K562 (cell line): ENCODE data around the gene TXLNA. TPM values are rescaled to one million over a fixed set of nuclear protein-coding genes. Genes with fewer than 3 reads are reported as not detected.
A peak's percentile ranks its signal among the peaks of the same experiment; 100 is the strongest.

ENCODE experiments used
- ATAC-seq: fragments of 200-7000 bp; cut with Tn5 transposase; 3 replicates; pipeline ENCODE4 v1.9.1; 2020; ENCODE audit warnings: moderate library complexity
- BruUV-seq: library from RNA; stranded (reverse); fragments of 400-500 nt; replicated peaks from 2 replicates; lab custom pipeline; 2021; lab: Mats Ljungman, UMichigan
- CTCF ChIA-PET: fragments of 300-600 bp; formaldehyde crosslinking; extraction: SDS; loops from one replicate; lab custom pipeline; 2021; ENCODE audit warnings: low intra/inter-chr PET ratio; lab: Yijun Ruan, JAX
- POLR2A ChIA-PET: fragments of 300-600, 350-650 bp; sonication (Branson Sonifier 250); formaldehyde crosslinking; extraction: SDS; loops from one replicate; lab custom pipeline; 2021; ENCODE audit warnings: antibody characterized with exemption, inconsistent platforms; lab: Yijun Ruan, JAX
- DNase-seq, 4 experiments: peaks; one replicate each; pipeline versions ENCODE4 v3.0.0 to v3.0.0-alpha.2; 2011 to 2018; ENCODE audit warnings: low spot score in 3 of 4, mixed read lengths in 3 of 4; ENCODE audit errors: extremely low read depth in 1 of 4
- FAIRE-seq: peaks from 2 replicates; lab custom pipeline; 2011; peaks lifted over from hg19 to GRCh38; lab: Jason Lieb, UNC
- H2AFZ ChIP-seq: 2 replicates; pipeline ENCODE4 v1.6.0; 2011; ENCODE audit warnings: low read depth, low read length, control low read depth, inconsistent platforms
- H3K27ac ChIP-seq: fragments of 200-600 bp; 3 replicates; pipeline ENCODE4 v1.8.0; 2011; ENCODE audit warnings: low read depth, mild to moderate bottlenecking, control low read depth, inconsistent platforms, low read length, moderate library complexity, mixed read lengths; ENCODE audit errors: extremely low read depth
- H3K27me3 ChIP-seq, 2 experiments: fragments of 300-600 bp in 1 of 2; 2 replicates in 1 of 2; 3 replicates in 1 of 2; pipeline versions ENCODE4 v1.6.0 to v1.8.0; 2011; ENCODE audit warnings: inconsistent platforms in 2 of 2, low read length in 2 of 2, mild to moderate bottlenecking in 1 of 2, mixed read lengths in 1 of 2, moderate library complexity in 1 of 2; ENCODE audit not compliant: control insufficient read depth in 2 of 2, insufficient read depth in 2 of 2
- H3K36me3 ChIP-seq: fragments of 300-600 bp; 3 replicates; pipeline ENCODE4 v1.8.0; 2011; ENCODE audit warnings: mild to moderate bottlenecking, low read length, inconsistent platforms; ENCODE audit not compliant: control insufficient read depth, insufficient read depth
- H3K4me1 ChIP-seq, 2 experiments: fragments of 200-600 bp in 1 of 2; replicated peaks in 1 of 2; 2 replicates in 1 of 2; 3 replicates in 1 of 2; pipeline versions ENCODE4 v1.5.1 to v1.8.0; 2011; ENCODE audit warnings: inconsistent platforms in 2 of 2, low read length in 2 of 2, mild to moderate bottlenecking in 1 of 2, mixed read lengths in 1 of 2, moderate library complexity in 1 of 2; ENCODE audit not compliant: control insufficient read depth in 2 of 2, insufficient read depth in 2 of 2
- H3K4me2 ChIP-seq: 2 replicates; pipeline ENCODE4 v1.6.1; 2011; ENCODE audit warnings: low read length, control low read depth, inconsistent platforms, mixed read lengths; ENCODE audit not compliant: insufficient read depth
- H3K4me3 ChIP-seq: fragments of 200-600 bp; sonication (generic), shearing (Covaris generic); 2 replicates; pipeline ENCODE4 v1.5.1; 2016; ENCODE audit warnings: control low read depth, inconsistent platforms
- H3K79me2 ChIP-seq: fragments of 200-600 bp; 3 replicates; pipeline ENCODE4 v1.8.0; 2011; ENCODE audit warnings: low read length, inconsistent platforms; ENCODE audit not compliant: control insufficient read depth, insufficient read depth
- H3K9ac ChIP-seq, 2 experiments: 2 replicates each; pipeline versions ENCODE4 v1.6.0 to v1.6.1; 2011; ENCODE audit warnings: low read depth in 2 of 2, low read length in 2 of 2, control low read depth in 1 of 2, inconsistent platforms in 1 of 2, mild to moderate bottlenecking in 1 of 2, mixed read lengths in 1 of 2; ENCODE audit not compliant: insufficient read depth in 1 of 2
- H3K9me1 ChIP-seq: one replicate; pipeline ENCODE4 v1.6.0; 2011; ENCODE audit warnings: inconsistent platforms, mild to moderate bottlenecking, low read length, moderate library complexity; ENCODE audit not compliant: control insufficient read depth, insufficient read depth
- H3K9me3 ChIP-seq: replicated peaks from 2 replicates; pipeline ENCODE4 v1.5.1; 2011; ENCODE audit warnings: low read depth, low read length, inconsistent platforms; ENCODE audit not compliant: control insufficient read depth, insufficient read depth
- H4K20me1 ChIP-seq: replicated peaks from 2 replicates; pipeline ENCODE4 v1.6.1; 2011; ENCODE audit warnings: low read length, inconsistent platforms, mixed read lengths; ENCODE audit not compliant: control insufficient read depth, insufficient read depth
- ATF3 ChIP-seq, 2 experiments: fragments of 450-650 bp in 1 of 2; sonication (generic) in 1 of 2; formaldehyde crosslinking in 1 of 2; IDR thresholded peaks in 1 of 2; conservative IDR thresholded peaks in 1 of 2; 2 replicates each; pipeline versions ENCODE4 v1.6.1 to v1.8.1; 2016 to 2023; ENCODE audit warnings: mild to moderate bottlenecking in 2 of 2, moderate library complexity in 2 of 2, inconsistent platforms in 1 of 2, missing genetic modification reagents in 1 of 2
- CTCFL ChIP-seq: IDR thresholded peaks from 2 replicates; pipeline ENCODE4 v1.6.1; 2011; ENCODE audit warnings: borderline replicate concordance, low read depth, mild to moderate bottlenecking, moderate library complexity, low read length; ENCODE audit not compliant: insufficient read depth, poor library complexity, severe bottlenecking
- DMBX1 ChIP-seq: fragments of 250-450 bp; sonication (Bioruptor Pico); IDR thresholded peaks from 2 replicates; pipeline ENCODE4 v1.8.0; 2022; ENCODE audit warnings: inconsistent platforms, mild to moderate bottlenecking, moderate library complexity, borderline replicate concordance
- EZH2 ChIP-seq: IDR thresholded peaks from 2 replicates; pipeline ENCODE4 v1.6.1; 2012; ENCODE audit warnings: low read depth, mild to moderate bottlenecking, inconsistent platforms, low read length, borderline replicate concordance
- KDM1A ChIP-seq, 2 experiments: fragments of 450-650 bp; IDR thresholded peaks; 2 replicates each; pipeline ENCODE4 v1.6.1; 2016; ENCODE audit warnings: mild to moderate bottlenecking in 2 of 2
- PKNOX1 ChIP-seq: fragments of 450-650 bp; IDR thresholded peaks from 2 replicates; pipeline ENCODE4 v1.6.1; 2016
- POLR2AphosphoS5 ChIP-seq: IDR thresholded peaks from 2 replicates; pipeline ENCODE4 v1.6.1; 2011; ENCODE audit warnings: mild to moderate bottlenecking, low read depth, low read length, moderate library complexity; ENCODE audit not compliant: control insufficient read depth, insufficient read depth
- SNAPC5 ChIP-seq: fragments of 250-450 bp; sonication (Bioruptor Pico); IDR thresholded peaks from 2 replicates; pipeline ENCODE4 v1.8.0; 2021; ENCODE audit warnings: moderate library complexity, mild to moderate bottlenecking, inconsistent platforms
- SUPT5H ChIP-seq: fragments of 450-650 bp; IDR thresholded peaks from 2 replicates; pipeline ENCODE4 v1.6.1; 2016
- ZNF589 ChIP-seq: fragments of 200-800 bp; sonication (Bioruptor generic); IDR thresholded peaks from 2 replicates; pipeline ENCODE4 v1.6.1; 2016; ENCODE audit warnings: low read depth, missing genetic modification characterization, missing compliant biosample characterization
- ZNF592 ChIP-seq: fragments of 450-650 bp; IDR thresholded peaks from 2 replicates; pipeline ENCODE4 v1.6.1; 2017; ENCODE audit warnings: antibody characterized with exemption, mild to moderate bottlenecking
- ZNF76 ChIP-seq: fragments of 250-450 bp; sonication (Bioruptor Pico); IDR thresholded peaks from 2 replicates; pipeline ENCODE4 v1.4.0; 2020; ENCODE audit warnings: mild to moderate bottlenecking, moderate library complexity, borderline replicate concordance
- WGBS: fragments of 100-300 bp; shearing (Covaris generic); methylation state at CpG from one replicate; pipeline ENCODE4 v1.1.6; 2016; ENCODE audit warnings: low coverage, mixed read lengths; ENCODE audit not compliant: insufficient coverage; ENCODE audit errors: missing lambda C conversion rate; 5-methylcytosine and 5-hydroxymethylcytosine counted together
- in situ Hi-C: fragments of 300-500 bp; cut with MboI; formaldehyde crosslinking; loops from 4 replicates; pipeline ENCODE4 v1.15.0; 2018; ENCODE audit warnings: inconsistent platforms, mixed read lengths
- intact Hi-C: fragments of 100-400 bp; cut with micrococcal nuclease; formaldehyde crosslinking; loops from 2 replicates; pipeline ENCODE4 v1.14.2; 2022
- polyA plus RNA-seq, 8 experiments: library from polyadenylated mRNA; depleted of rRNA in 4 of 8; stranded (reverse) in 5 of 8; unstranded in 3 of 8; fragments of >200 nt; fragmentation: Nextera tagmentation in 2 of 8; fragmentation: Illumina TruSeq in 1 of 8; extraction: Ambion mirVana in 2 of 8; extraction: Trizol in 1 of 8; gene quantifications; 2 replicates each; pipeline versions ENCODE4 v1.2.1 to v1.2.3, GENCODE V29; 2011 to 2014; ENCODE audit warnings: inconsistent platforms in 1 of 8, missing spikeins in 1 of 8
- total RNA-seq, 7 experiments: library from RNA; depleted of rRNA in 6 of 7; stranded (reverse); fragments of >200 nt in 6 of 7; fragmentation: Illumina TruSeq in 2 of 7; extraction: Trizol in 2 of 7; gene quantifications; 2 replicates each; pipeline versions ENCODE4 v1.2.1 to v1.2.3, GENCODE V29; 2011 to 2021; ENCODE audit warnings: low replicate concordance in 1 of 7

Gene TXLNA
- total and polyA plus RNA-seq, 9 of the 15 experiments (the other 6 are each of a cell fraction or from before 2014, with no cell fraction given) = 9.2 to 54.5 (median 39.3) TPM

- intact Hi-C loops (loop anchor here (10.0 kb wide), 1 partner anchor 171 kb away; the partner anchor contains the start of gene KHDRBS1), in situ Hi-C loops (no loop called here)
- POLR2A ChIA-PET = interaction anchor here (0.8 to 11.6 kb wide), 2 partner anchors 11 to 24 kb away, joined by 5 to 201 read pairs; partner anchors contain the start of gene CCDC28B
- H3K27ac ChIP-seq = peak overlapping the region; percentile 46; the same call in 2 of the 3 replicates
- H3K9me1 ChIP-seq = peaks cover 4% of the 10 kb centered on the region
- H3K79me2 ChIP-seq = peaks cover 54% of the 10 kb centered on the region
- CTCF ChIA-PET = no interaction called here
- 97% methylated on average over 2 of the region's 2 CpGs for WGBS
- H3K4me3 ChIP-seq = no peak overlapping the region
- no peak for FAIRE-seq
- H3K9ac ChIP-seq = peak overlapping the region in 1 of 2 experiments; percentile 23; a peak in 2 of 4 replicates
- no peak for DNase-seq
- H3K9me3 ChIP-seq = no peaks in the 10 kb centered on the region
- no peaks in the 10 kb centered on the region for H3K27me3 ChIP-seq
- ATAC-seq = peak; percentile 47
- H4K20me1 ChIP-seq = no peaks in the 10 kb centered on the region; the same call in 1 of the 2 replicates
- peaks cover 91% of the 10 kb centered on the region for H3K36me3 ChIP-seq
- H3K4me2 ChIP-seq = no peak overlapping the region
- H2AFZ ChIP-seq = no peak overlapping the region
- BruUV-seq = TSS peak; percentile 1
- peaks cover 12 to 14% of the 10 kb centered on the region in 2 experiments for H3K4me1 ChIP-seq
- TF ChIP-seq ZNF592 (peak; percentile 29; the same call in 1 of the 2 replicates), CTCFL (no peak), KDM1A (IDR thresholded peaks at IDR 0.05) (no peak), ZNF589 (CRISPR knock-in tag) (0 out of 2 replicates have a peak, but pooled peaks have one; percentile 41), ATF3 (IDR thresholded peaks at IDR 0.05) (peak; percentile 64; the same call in 1 of the 2 replicates), ATF3 (CRISPR knock-in tag; conservative IDR thresholded peaks at IDR 0.05) (no peak), SNAPC5 (CRISPR knock-in tag) (no peak), DMBX1 (CRISPR knock-in tag) (peak; percentile 63; the same call in 1 of the 2 replicates), EZH2 (no peak), POLR2AphosphoS5 (0 out of 2 replicates have a peak, but pooled peaks have one; percentile 16), PKNOX1 (no peak), ZNF76 (CRISPR knock-in tag) (no peak), SUPT5H (0 out of 2 replicates have a peak, but pooled peaks have one; percentile 33)
These were observed 6.6 kb downstream of the TXLNA start for GRCh38 chr1:32186077-32186476.
